Astrocyte of the spinal cord (primary cell): ENCODE measurements around the gene F7.
"Not testable (repeated sequence)": the region's sequence is repeated elsewhere in the genome, so short reads cannot be mapped to it uniquely, and the experiment has no call there.

ENCODE experiments used
- DNase-seq: peaks from one replicate; pipeline ENCODE4 v3.0.0; 2011; ENCODE audit warnings: low read depth, low spot score
- H3K4me3 ChIP-seq: 2 replicates; pipeline ENCODE4 v1.5.1; 2011; ENCODE audit warnings: low read depth, mild to moderate bottlenecking, low read length, moderate library complexity
- CTCF ChIP-seq: IDR thresholded peaks from 2 replicates; pipeline ENCODE4 v1.5.1; 2012; ENCODE audit warnings: low read depth, mild to moderate bottlenecking, low read length, inconsistent platforms
- in situ Hi-C: cut with HindIII; loops from 2 replicates; pipeline ENCODE4 v1.10.0; 2017; ENCODE audit warnings: low sequenced_read_pairs

F7 gene

GRCh38 chr13:113110048-113110851, 4.7 kb downstream of the F7 start:
- no peak for DNase-seq
- in situ Hi-C loops = no loop called here
- no peak overlapping the region for H3K4me3 ChIP-seq
- TF ChIP-seq CTCF = no peak

- DNase-seq = no peak
- no peak overlapping the region for H3K4me3 ChIP-seq
- no peak for TF ChIP-seq CTCF
- in situ Hi-C loops = no loop called here
Observed at GRCh38 chr13:113110852-113111315, 5.3 kb downstream of the F7 start.

GRCh38 chr13:113111821-113112220, 6.2 kb downstream of the F7 start:
- H3K4me3 ChIP-seq, in situ Hi-C loops, DNase-seq: not testable (repeated sequence)

- DNase-seq, in situ Hi-C loops, H3K4me3 ChIP-seq: not testable (repeated sequence)
Observed at GRCh38 chr13:113112475-113112874, 6.9 kb downstream of the F7 start.

- TF ChIP-seq CTCF = no peak
- in situ Hi-C loops = no loop called here
- no peak for DNase-seq
- no peak overlapping the region for H3K4me3 ChIP-seq
Observed at GRCh38 chr13:113112893-113113845, 7.6 kb downstream of the F7 start.

GRCh38 chr13:113113846-113114271, 8.3 kb downstream of the F7 start:
- H3K4me3 ChIP-seq = no peak overlapping the region
- DNase-seq = no peak
- no peak for TF ChIP-seq CTCF
- in situ Hi-C loops = no loop called here

GRCh38 chr13:113114511-113115362, 9.1 kb downstream of the F7 start:
- TF ChIP-seq CTCF = no peak
- H3K4me3 ChIP-seq = no peak overlapping the region
- in situ Hi-C loops = no loop called here
- no peak for DNase-seq
